ENCODE data around the gene ZNRF3. TPM values are rescaled to one million over a fixed set of nuclear protein-coding genes. Genes with fewer than 3 reads are reported as not detected.
A peak's percentile ranks its signal among the peaks of the same experiment; 100 is the strongest.

Gene ZNRF3
- total RNA-seq, 6 donors from 2014 or later: 11.4 to 16.9 (median 14.4) TPM

- peak overlapping the region in 1 of 4 donors; percentile 62 for H3K27ac ChIP-seq
- no peak overlapping the region for H3K4me3 ChIP-seq
- peaks cover 23 to 33% (median 28%) of the 10 kb centered on the region in 4 donors for H3K4me1 ChIP-seq
- WGBS, 2 donors: 75 to 86% methylated on average over 4 of the region's 4 CpGs
- no peaks in the 10 kb centered on the region for H3K36me3 ChIP-seq
- DNase-seq (no peak), ATAC-seq (ENCODE audit: low FRiP score in 2 of 2) (no peak)
- H3K9me3 ChIP-seq: no peaks in the 10 kb centered on the region
- TF ChIP-seq POLR2AphosphoS5 (IDR thresholded peaks at IDR 0.05) (no peak), EP300 (IDR thresholded peaks at IDR 0.05) (no peak), CTCF (IDR thresholded peaks at IDR 0.05) (no peak), POLR2A (IDR thresholded peaks at IDR 0.05) (no peak)
- no peaks in the 10 kb centered on the region for H3K27me3 ChIP-seq
Observed at GRCh38 chr22:28935140-28935539, 51.8 kb downstream of the ZNRF3 start.

GRCh38 chr22:28935713-28936112 is 52.3 kb downstream of the ZNRF3 start:
- Histone ChIP-seq H3K27ac (peak overlapping the region in 1 of 4 donors; percentile 62), H3K4me1 (peaks cover 17 to 29% (median 24%) of the 10 kb centered on the region in 4 donors), H3K9me3 (no peaks in the 10 kb centered on the region), H3K27me3 (no peaks in the 10 kb centered on the region), H3K4me3 (no peak overlapping the region), H3K36me3 (no peaks in the 10 kb centered on the region)
- no peak for ATAC-seq (ENCODE audit: low FRiP score in 2 of 2)
- TF ChIP-seq CTCF (IDR thresholded peaks at IDR 0.05) (peak in 1 of 6 experiments; percentile 12), POLR2A (IDR thresholded peaks at IDR 0.05) (no peak)
- no peak for DNase-seq
- 96 to 97% methylated on average over 4 of the region's 4 CpGs for WGBS, 2 donors

GRCh38 chr22:28936200-28936599 is 52.8 kb downstream of the ZNRF3 start:
- no peak overlapping the region for H3K27ac ChIP-seq
- TF ChIP-seq EP300 (IDR thresholded peaks at IDR 0.05): no peak
- TF ChIP-seq POLR2A (IDR thresholded peaks at IDR 0.05): no peak
- TF ChIP-seq POLR2AphosphoS5 (IDR thresholded peaks at IDR 0.05): no peak
- TF ChIP-seq CTCF (IDR thresholded peaks at IDR 0.05): no peak
- no peaks in the 10 kb centered on the region for H3K9me3 ChIP-seq
- H3K4me3 ChIP-seq: no peak overlapping the region
- DNase-seq: no peak
- ATAC-seq (ENCODE audit: low FRiP score in 2 of 2): no peak
- H3K27me3 ChIP-seq: no peaks in the 10 kb centered on the region
- WGBS, 2 donors: 95 to 100% methylated on average over 2 to 3 of the region's 3 CpGs
- H3K4me1 ChIP-seq: peaks cover 16 to 26% (median 22%) of the 10 kb centered on the region in 4 donors
- H3K36me3 ChIP-seq: no peaks in the 10 kb centered on the region

GRCh38 chr22:28937206-28938025 is 54.0 kb downstream of the ZNRF3 start:
- Histone ChIP-seq H3K27me3 (no peaks in the 10 kb centered on the region), H3K36me3 (no peaks in the 10 kb centered on the region), H3K9me3 (no peaks in the 10 kb centered on the region), H3K27ac (no peak overlapping the region), H3K4me3 (no peak overlapping the region), H3K4me1 (peaks cover 16 to 22% (median 18%) of the 10 kb centered on the region in 4 donors)
- ATAC-seq (ENCODE audit: low FRiP score in 2 of 2) (no peak), DNase-seq (no peak)
- WGBS, 2 donors: 80 to 84% methylated on average over 7 of the region's 7 CpGs
- TF ChIP-seq CTCF (IDR thresholded peaks at IDR 0.05) (no peak), POLR2A (IDR thresholded peaks at IDR 0.05) (no peak), EP300 (IDR thresholded peaks at IDR 0.05) (no peak), POLR2AphosphoS5 (IDR thresholded peaks at IDR 0.05) (no peak)

Measured in upper lobe of left lung (tissue), 6 donors.